Prostate gland (tissue), 2 donors: ENCODE results near the gene ZNF749. TPM values are rescaled to one million over a fixed set of nuclear protein-coding genes. Genes with fewer than 3 reads are reported as not detected.

Experiments
- DNase-seq: peaks from one replicate; pipeline ENCODE4 v3.0.0-alpha.2; 2019; ENCODE audit warnings: low spot score
- H3K27ac ChIP-seq, 2 donors: fragments of 200-600 bp; sonication (generic); 2 replicates each; pipeline ENCODE4 v1.5.1; 2017 to 2019
- H3K27me3 ChIP-seq: fragments of 200-600 bp; sonication (generic); replicated peaks from 2 replicates; pipeline ENCODE4 v1.5.1; 2019; ENCODE audit not compliant: insufficient read depth
- H3K36me3 ChIP-seq, 2 donors: fragments of 200-600 bp; sonication (generic); 1 replicate in 1 of 2; 2 replicates in 1 of 2; pipeline versions ENCODE4 v1.5.1 to v1.8.1; 2017 to 2019
- H3K4me1 ChIP-seq: fragments of 200-600 bp; sonication (generic); replicated peaks from 2 replicates; pipeline ENCODE4 v1.5.1; 2019
- H3K4me3 ChIP-seq, 2 donors: fragments of 200-600 bp; sonication (generic); 2 replicates each; pipeline ENCODE4 v1.5.1; 2017 to 2019
- H3K9me3 ChIP-seq: fragments of 200-600 bp; sonication (generic); 2 replicates; pipeline ENCODE4 v1.5.1; 2017
- POLR2A ChIP-seq: fragments of 450-650 bp; IDR thresholded peaks from one replicate; pipeline ENCODE4 v1.6.1; 2016; ENCODE audit warnings: antibody characterized with exemption, mild to moderate bottlenecking
- POLR2AphosphoS5 ChIP-seq: sonication (generic); formaldehyde crosslinking; IDR thresholded peaks from one replicate; pipeline ENCODE4 v1.6.1; 2017; ENCODE audit warnings: antibody characterized with exemption
- WGBS: methylation state at CpG from one replicate; pipeline ENCODE4 v1.1.5; 2018; 5-methylcytosine and 5-hydroxymethylcytosine counted together
- intact Hi-C: fragments of 100-400 bp; cut with DNase I; formaldehyde crosslinking; loops from one replicate; pipeline ENCODE4 v1.14.2; 2022
- total RNA-seq, 2 donors: library from RNA; depleted of rRNA; stranded (reverse); fragments of >200 nt; gene quantifications; one replicate each; pipeline ENCODE4 v1.1.0, GENCODE V29; 2016
- TF ChIP-seq, protein P1 (sequence below), 4 experiments: fragments of 200-600 bp in 2 of 4; fragments of 450-650 bp in 2 of 4; sonication (generic) in 2 of 4; IDR thresholded peaks; 1 replicate in 3 of 4; 2 replicates in 1 of 4; pipeline ENCODE4 v1.5.1; 2016 to 2019; ENCODE audit warnings: antibody characterized with exemption in 4 of 4, mild to moderate bottlenecking in 2 of 4, moderate library complexity in 2 of 4

The ZNF749 gene
- total RNA-seq, 2 donors from 2014 or later, result 5.5 to 8.6 TPM

DNA sequence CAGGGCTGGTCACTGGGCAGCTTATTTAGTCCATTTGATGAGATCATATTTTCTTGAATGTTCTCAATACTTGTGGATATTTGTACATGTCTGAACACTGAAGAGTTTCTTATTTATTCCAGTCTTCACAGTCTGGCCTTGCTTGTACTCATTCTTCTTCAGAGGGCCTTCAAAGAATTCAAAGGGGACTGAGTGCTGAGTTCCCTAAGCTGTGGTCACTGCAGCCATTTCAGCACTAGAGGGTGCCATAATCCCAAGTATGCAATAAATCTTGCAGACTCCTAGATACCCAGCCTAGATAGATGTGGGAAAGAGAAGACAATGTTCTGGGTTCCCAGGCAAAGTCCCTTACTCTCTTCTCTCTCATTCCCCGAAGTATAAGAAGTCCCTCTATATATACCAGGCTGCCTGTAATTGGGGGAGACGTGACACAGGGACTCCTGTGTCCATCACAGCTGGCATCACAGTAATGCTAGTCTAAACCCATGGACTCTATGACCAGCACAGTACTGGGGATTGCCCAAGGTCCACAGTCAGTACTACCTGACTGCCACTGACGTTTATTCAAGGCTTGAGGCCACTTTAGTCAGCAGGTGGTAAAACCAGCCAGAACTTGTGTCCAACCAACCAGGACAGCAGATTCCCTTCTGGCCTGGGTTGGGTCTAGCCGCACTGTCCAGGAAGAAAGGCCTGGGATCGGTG is 30.7 kb downstream of the ZNF749 start:
- Histone ChIP-seq H3K36me3 (peaks cover 0 to 2% of the 10 kb centered on the region in 2 donors), H3K27ac (no peak overlapping the region), H3K27me3 (no peaks in the 10 kb centered on the region), H3K9me3 (no peaks in the 10 kb centered on the region), H3K4me3 (no peak overlapping the region), H3K4me1 (no peaks in the 10 kb centered on the region)
- no peak for DNase-seq
- TF ChIP-seq POLR2AphosphoS5, result no peak
- TF ChIP-seq, protein P1, sequence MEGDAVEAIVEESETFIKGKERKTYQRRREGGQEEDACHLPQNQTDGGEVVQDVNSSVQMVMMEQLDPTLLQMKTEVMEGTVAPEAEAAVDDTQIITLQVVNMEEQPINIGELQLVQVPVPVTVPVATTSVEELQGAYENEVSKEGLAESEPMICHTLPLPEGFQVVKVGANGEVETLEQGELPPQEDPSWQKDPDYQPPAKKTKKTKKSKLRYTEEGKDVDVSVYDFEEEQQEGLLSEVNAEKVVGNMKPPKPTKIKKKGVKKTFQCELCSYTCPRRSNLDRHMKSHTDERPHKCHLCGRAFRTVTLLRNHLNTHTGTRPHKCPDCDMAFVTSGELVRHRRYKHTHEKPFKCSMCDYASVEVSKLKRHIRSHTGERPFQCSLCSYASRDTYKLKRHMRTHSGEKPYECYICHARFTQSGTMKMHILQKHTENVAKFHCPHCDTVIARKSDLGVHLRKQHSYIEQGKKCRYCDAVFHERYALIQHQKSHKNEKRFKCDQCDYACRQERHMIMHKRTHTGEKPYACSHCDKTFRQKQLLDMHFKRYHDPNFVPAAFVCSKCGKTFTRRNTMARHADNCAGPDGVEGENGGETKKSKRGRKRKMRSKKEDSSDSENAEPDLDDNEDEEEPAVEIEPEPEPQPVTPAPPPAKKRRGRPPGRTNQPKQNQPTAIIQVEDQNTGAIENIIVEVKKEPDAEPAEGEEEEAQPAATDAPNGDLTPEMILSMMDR (IDR thresholded peaks at IDR 0.05), result no peak
- TF ChIP-seq POLR2A, result no peak
- intact Hi-C loops, result no loop called here
- 86% methylated on average over 5 of the region's 5 CpGs for WGBS

DNA sequence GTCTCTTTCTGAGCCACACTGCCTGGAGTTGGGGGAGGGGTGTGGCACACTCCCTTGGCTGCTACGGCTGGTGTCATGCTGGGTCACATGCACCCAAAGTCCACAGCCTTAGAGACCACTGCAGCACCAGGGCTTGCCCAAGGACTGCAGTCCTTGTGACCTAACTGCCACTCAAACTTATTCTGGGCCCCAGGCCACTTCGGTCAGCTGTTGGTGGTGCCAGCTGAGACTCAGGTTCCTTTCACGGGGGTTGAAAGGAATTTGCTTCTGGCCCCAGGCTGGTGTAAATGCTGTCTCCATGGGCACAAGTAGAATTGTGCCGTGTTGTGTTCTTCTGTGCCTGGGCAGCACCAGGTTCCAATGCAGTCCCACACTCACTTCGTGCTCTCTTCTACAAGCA is 31.4 kb downstream of the ZNF749 start:
- DNase-seq, result no peak
- WGBS, result 95% methylated on average over 5 of the region's 5 CpGs
- Histone ChIP-seq H3K9me3 (no peaks in the 10 kb centered on the region), H3K4me1 (no peaks in the 10 kb centered on the region), H3K27ac (no peak overlapping the region), H3K27me3 (no peaks in the 10 kb centered on the region), H3K4me3 (no peak overlapping the region), H3K36me3 (peaks cover 0 to 2% of the 10 kb centered on the region in 2 donors)
- intact Hi-C loops, result no loop called here
- TF ChIP-seq, protein P1 (IDR thresholded peaks at IDR 0.05), result no peak
- TF ChIP-seq POLR2AphosphoS5, result no peak
- TF ChIP-seq POLR2A, result no peak

DNA sequence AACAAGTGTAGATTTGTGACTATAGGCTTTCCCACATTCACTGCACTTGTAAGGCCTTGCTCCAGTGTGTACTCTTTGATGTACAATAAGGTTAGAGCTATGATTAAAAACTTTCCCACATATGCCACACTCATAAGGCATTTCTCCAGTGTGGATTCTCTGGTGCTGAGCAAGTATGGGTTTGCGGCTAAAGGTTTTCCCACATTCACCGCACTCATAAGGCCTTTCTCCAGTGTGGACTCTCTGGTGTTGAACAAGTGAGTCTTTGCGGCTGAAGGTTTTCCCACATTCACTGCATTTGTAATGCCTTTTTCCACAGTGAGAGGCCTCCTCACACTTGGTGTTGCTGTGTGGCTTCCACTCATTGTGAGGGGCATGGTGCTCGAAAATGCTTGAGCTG is 38.5 kb downstream of the ZNF749 start:
- TF ChIP-seq POLR2A (no peak), POLR2AphosphoS5 (no peak)
- TF ChIP-seq, protein P1 (IDR thresholded peaks at IDR 0.05), result no peak
- H3K4me1 ChIP-seq, result no peaks in the 10 kb centered on the region
- H3K4me3 ChIP-seq, result no peak overlapping the region
- H3K27me3 ChIP-seq, result no peaks in the 10 kb centered on the region
- intact Hi-C loops, result no loop called here
- WGBS, result 96% methylated on average over 4 of the region's 4 CpGs
- H3K9me3 ChIP-seq, result peaks cover 3% of the 10 kb centered on the region
- no peak overlapping the region for H3K27ac ChIP-seq
- peaks cover 7 to 9% of the 10 kb centered on the region in 2 donors for H3K36me3 ChIP-seq
- DNase-seq, result no peak

DNA sequence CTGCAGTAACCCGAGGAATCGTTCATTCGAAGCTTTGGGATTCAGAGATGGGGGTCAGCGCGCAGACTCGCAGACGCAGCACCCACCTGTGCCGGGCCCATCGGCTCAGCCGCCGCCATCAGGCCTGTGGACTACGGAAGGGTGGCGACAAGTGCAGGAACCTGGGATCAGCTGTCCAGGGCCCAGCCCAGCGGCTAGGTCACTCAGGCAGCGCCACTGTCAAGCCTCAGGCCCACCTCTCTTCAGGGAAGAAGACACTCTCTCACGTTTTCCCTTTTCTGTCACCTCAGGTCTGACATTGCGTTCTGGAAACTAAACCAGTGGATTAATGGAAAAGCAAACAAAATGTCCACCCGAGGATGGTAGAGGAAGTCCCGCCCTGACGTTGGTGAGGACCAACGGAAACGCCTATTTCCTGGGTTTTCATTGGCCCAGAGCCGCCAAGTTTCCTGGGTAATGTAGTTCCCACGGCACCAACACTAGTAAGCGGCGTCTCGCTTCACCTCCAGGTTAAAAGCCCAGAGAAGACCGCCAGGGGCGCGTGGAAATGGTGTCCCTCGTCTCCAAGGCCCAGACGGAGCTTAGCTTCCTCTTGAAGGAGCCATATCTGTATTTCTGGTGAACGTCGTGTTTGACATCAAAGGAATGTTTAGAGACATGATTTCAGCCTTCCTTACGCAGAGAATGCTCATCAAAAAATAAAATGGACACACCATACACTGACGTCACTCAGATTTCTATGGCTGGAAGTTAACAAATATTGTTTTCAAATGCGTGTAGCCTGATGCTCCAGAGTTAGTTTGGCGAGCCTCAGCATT is 42.3 kb downstream of the ZNF749 start, which contains the start of gene ZNF772:
TSS of gene ZNF772 (minus strand) at position 376 of the 818 bp plus-strand sequence. CDS start at position 119, 257 bp downstream.
- H3K36me3 ChIP-seq, result peaks cover 5 to 9% of the 10 kb centered on the region in 2 donors
- 7% methylated on average over 38 of the region's 38 CpGs for WGBS
- DNase-seq, result peak; percentile 90
- H3K9me3 ChIP-seq, result peaks cover 3% of the 10 kb centered on the region
- no peaks in the 10 kb centered on the region for H3K27me3 ChIP-seq
- H3K27ac ChIP-seq, result peak within 1 kb of the TSS; percentile 75 to 81
- H3K4me1 ChIP-seq, result no peaks in the 10 kb centered on the region
- peak within 1 kb of the TSS; percentile 54 to 64 for H3K4me3 ChIP-seq
- TF ChIP-seq POLR2A (no peak), POLR2AphosphoS5 (peak; percentile 89)
- TF ChIP-seq, protein P1 (IDR thresholded peaks at IDR 0.05), result peak in 3 of 4 experiments; percentile 22 to 57 (median 42)
- intact Hi-C loops, result no loop called here
